ENCODE measurements around the gene SPTBN4. TPM values are rescaled to one million over a fixed set of nuclear protein-coding genes. Genes with fewer than 3 reads are reported as not detected.

SPTBN4 gene
- total and polyA plus RNA-seq, 10 of the 15 experiments (the other 5 are each of a cell fraction or from before 2014, with no cell fraction given) = 0.04 to 1.1 (median 0.34) TPM; not detected in 1

GRCh38 chr19:40576585-40577451 lies 110.0 kb downstream of the SPTBN4 start, which contains the start of gene SHKBP1 (continued):
- TF ChIP-seq CEBPZ (IDR thresholded peaks at IDR 0.05; ENCODE audit: low read depth, low read length) = peak; percentile 53; the same call in 1 of the 2 replicates
- no peak for TF ChIP-seq E2F4 (IDR thresholded peaks at IDR 0.05; ENCODE audit: low read depth, low read length)
- peak; percentile 98 for TF ChIP-seq DPF2 (IDR thresholded peaks at IDR 0.05)
- 0 out of 4 replicates have a peak, but pooled peaks of 1 of the 2 experiments have one; percentile 15 for TF ChIP-seq SRF (IDR thresholded peaks at IDR 0.05; ENCODE audit: low read depth in 2 of 2, low read length in 2 of 2)
- TF ChIP-seq TAF1 (IDR thresholded peaks at IDR 0.05; ENCODE audit: borderline replicate concordance, low read depth, low read length) = peak; percentile 82; the same call in 1 of the 2 replicates
- TF ChIP-seq TCF7 (IDR thresholded peaks at IDR 0.05; ENCODE audit: borderline replicate concordance) = no peak
- TF ChIP-seq IKZF1 (conservative IDR thresholded peaks at IDR 0.05) = peak; percentile 75
- TF ChIP-seq KDM1A (IDR thresholded peaks at IDR 0.05; ENCODE audit: borderline replicate concordance) = no peak
- no peak for TF ChIP-seq ZNF592 (IDR thresholded peaks at IDR 0.05)
- TF ChIP-seq FOS (IDR thresholded peaks at IDR 0.05; ENCODE audit: borderline replicate concordance, extremely low read depth, insufficient read length) = peak; percentile 97
- TF ChIP-seq NFYA (IDR thresholded peaks at IDR 0.05; ENCODE audit: borderline replicate concordance, low read depth, low read length) = peak; percentile 89
- TF ChIP-seq CBFB (IDR thresholded peaks at IDR 0.05; ENCODE audit: low read depth) = peak; percentile 61; the same call in 1 of the 2 replicates
- TF ChIP-seq CHD2 (IDR thresholded peaks at IDR 0.05; ENCODE audit: borderline replicate concordance, low read depth, low read length) = peak; percentile 96
- peak; percentile 26 for TF ChIP-seq SIX5 (IDR thresholded peaks at IDR 0.05; ENCODE audit: low read depth, low read length, severe bottlenecking)
- TF ChIP-seq BHLHE40 (IDR thresholded peaks at IDR 0.05; ENCODE audit: borderline replicate concordance in 1 of 2, low read depth in 2 of 2, low read length in 1 of 2) = peak in 1 of 2 experiments; percentile 36; a peak in 1 of 4 replicates
